Subcutaneous adipose tissue (tissue), 4 donors: ENCODE measurements around the gene ESPN. TPM values are rescaled to one million over a fixed set of nuclear protein-coding genes. Genes with fewer than 3 reads are reported as not detected.

Source experiments
- CTCF ChIP-seq: fragments of 450-650 bp; IDR thresholded peaks from one replicate; pipeline ENCODE4 v1.5.1; 2016; ENCODE audit warnings: low read depth, mild to moderate bottlenecking, control low read depth, antibody characterized with exemption, moderate library complexity
- total RNA-seq, 4 donors: library from RNA; depleted of rRNA; stranded (reverse); fragments of >200 nt; gene quantifications; one replicate each; pipeline ENCODE4 v1.1.0, GENCODE V29; 2016

Gene ESPN
- total RNA-seq, 4 donors from 2014 or later: 0.22 to 1.4 TPM; not detected in 2

GRCh38 chr1:6397844-6398441, 26.6 kb upstream of the ESPN start:
- no peak for TF ChIP-seq CTCF

- no peak for TF ChIP-seq CTCF
Measured at GRCh38 chr1:6399294-6399693, 25.3 kb upstream of the ESPN start.

- TF ChIP-seq CTCF: no peak
Measured at GRCh38 chr1:6401673-6402072, 22.9 kb upstream of the ESPN start.

GRCh38 chr1:6408023-6408422, 16.6 kb upstream of the ESPN start:
- no peak for TF ChIP-seq CTCF

- TF ChIP-seq CTCF: no peak
Measured at GRCh38 chr1:6409053-6409452, 15.5 kb upstream of the ESPN start.

GRCh38 chr1:6409733-6410132, 14.8 kb upstream of the ESPN start:
- TF ChIP-seq CTCF: no peak

- no peak for TF ChIP-seq CTCF
Measured at GRCh38 chr1:6410248-6410893, 14.2 kb upstream of the ESPN start.
